ENCODE results near the gene RAD1. TPM values are rescaled to one million over a fixed set of nuclear protein-coding genes. Genes with fewer than 3 reads are reported as not detected.

The RAD1 gene
- total and polyA plus RNA-seq, 7 donors: 11.7 to 25.8 (median 15.8) TPM

DNA sequence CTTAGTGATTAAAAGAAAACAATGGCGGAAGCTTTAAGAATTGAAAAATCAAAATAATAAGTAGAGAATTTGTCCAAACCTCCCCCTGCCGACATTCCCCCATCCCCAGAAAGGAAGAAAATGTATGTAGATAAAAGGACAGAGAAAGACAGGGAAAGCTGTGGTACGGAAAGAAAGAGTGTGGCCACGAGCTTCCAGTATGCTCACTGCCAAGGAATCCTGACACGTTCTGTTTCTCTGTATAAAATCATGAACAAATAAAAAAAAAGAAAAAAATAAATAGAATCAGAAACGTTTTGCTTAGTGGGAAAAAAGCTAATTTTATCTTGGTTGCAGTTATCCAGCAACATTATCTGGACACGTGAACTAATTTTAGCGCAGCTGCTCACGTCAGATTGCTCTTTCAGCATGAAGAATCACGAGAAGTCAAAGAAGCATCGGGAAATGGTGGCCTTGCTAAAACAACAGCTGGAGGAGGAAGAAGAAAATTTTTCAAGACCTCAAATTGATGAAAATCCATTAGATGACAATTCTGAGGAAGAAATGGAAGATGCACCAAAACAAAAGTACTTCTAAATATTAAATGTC is 29.2 kb upstream of the RAD1 start:
- no peak overlapping the region for H3K27ac ChIP-seq

GRCh38 chr5:34944044-34944443 is 28.7 kb upstream of the RAD1 start:
- no peaks in the 10 kb centered on the region for H3K4me1 ChIP-seq
- H3K27ac ChIP-seq: no peak overlapping the region
- DNase-seq: no peak
- H3K36me3 ChIP-seq: peaks cover under 1 to 90% (median 19%) of the 10 kb centered on the region in 4 donors
- TF ChIP-seq, protein P1, sequence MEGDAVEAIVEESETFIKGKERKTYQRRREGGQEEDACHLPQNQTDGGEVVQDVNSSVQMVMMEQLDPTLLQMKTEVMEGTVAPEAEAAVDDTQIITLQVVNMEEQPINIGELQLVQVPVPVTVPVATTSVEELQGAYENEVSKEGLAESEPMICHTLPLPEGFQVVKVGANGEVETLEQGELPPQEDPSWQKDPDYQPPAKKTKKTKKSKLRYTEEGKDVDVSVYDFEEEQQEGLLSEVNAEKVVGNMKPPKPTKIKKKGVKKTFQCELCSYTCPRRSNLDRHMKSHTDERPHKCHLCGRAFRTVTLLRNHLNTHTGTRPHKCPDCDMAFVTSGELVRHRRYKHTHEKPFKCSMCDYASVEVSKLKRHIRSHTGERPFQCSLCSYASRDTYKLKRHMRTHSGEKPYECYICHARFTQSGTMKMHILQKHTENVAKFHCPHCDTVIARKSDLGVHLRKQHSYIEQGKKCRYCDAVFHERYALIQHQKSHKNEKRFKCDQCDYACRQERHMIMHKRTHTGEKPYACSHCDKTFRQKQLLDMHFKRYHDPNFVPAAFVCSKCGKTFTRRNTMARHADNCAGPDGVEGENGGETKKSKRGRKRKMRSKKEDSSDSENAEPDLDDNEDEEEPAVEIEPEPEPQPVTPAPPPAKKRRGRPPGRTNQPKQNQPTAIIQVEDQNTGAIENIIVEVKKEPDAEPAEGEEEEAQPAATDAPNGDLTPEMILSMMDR (IDR thresholded peaks at IDR 0.05): no peak
- TF ChIP-seq EP300 (IDR thresholded peaks at IDR 0.05) (no peak), POLR2A (IDR thresholded peaks at IDR 0.05) (no peak), POLR2AphosphoS5 (IDR thresholded peaks at IDR 0.05) (no peak)
- no peak overlapping the region for H3K4me3 ChIP-seq
- intact Hi-C loops (cut with DNase I): no loop called here
- no peaks in the 10 kb centered on the region for H3K9me3 ChIP-seq
- no peaks in the 10 kb centered on the region for H3K27me3 ChIP-seq
- 98% methylated on average over 2 of the region's 2 CpGs for WGBS, 2 donors

More for the DNA sequence above, 29.2 kb upstream of the RAD1 start:
- WGBS, 2 donors: 89 to 94% methylated on average over 11 of the region's 11 CpGs
- no peak for DNase-seq
- H3K36me3 ChIP-seq: peaks cover 0 to 88% (median 19%) of the 10 kb centered on the region in 4 donors
- no peak overlapping the region for H3K4me3 ChIP-seq
- no peak for TF ChIP-seq POLR2A (IDR thresholded peaks at IDR 0.05)
- TF ChIP-seq POLR2AphosphoS5 (IDR thresholded peaks at IDR 0.05): no peak
- TF ChIP-seq, protein P1 (IDR thresholded peaks at IDR 0.05): no peak
- no peak for TF ChIP-seq EP300 (IDR thresholded peaks at IDR 0.05)
- H3K27me3 ChIP-seq: no peaks in the 10 kb centered on the region
- intact Hi-C loops (cut with DNase I): no loop called here
- no peaks in the 10 kb centered on the region for H3K9me3 ChIP-seq
- no peaks in the 10 kb centered on the region for H3K4me1 ChIP-seq

- no peak for DNase-seq
- H3K27me3 ChIP-seq: no peaks in the 10 kb centered on the region
- WGBS, 2 donors: 94 to 96% methylated on average over 3 of the region's 3 CpGs
- no peak overlapping the region for H3K27ac ChIP-seq
- no peak overlapping the region for H3K4me3 ChIP-seq
- intact Hi-C loops (cut with DNase I): no loop called here
- H3K9me3 ChIP-seq: no peaks in the 10 kb centered on the region
- H3K4me1 ChIP-seq: no peaks in the 10 kb centered on the region
- TF ChIP-seq POLR2A (IDR thresholded peaks at IDR 0.05) (no peak), EP300 (IDR thresholded peaks at IDR 0.05) (no peak), POLR2AphosphoS5 (IDR thresholded peaks at IDR 0.05) (no peak)
- TF ChIP-seq, protein P1 (IDR thresholded peaks at IDR 0.05): no peak
- peaks cover 19 to 93% (median 31%) of the 10 kb centered on the region in 4 donors for H3K36me3 ChIP-seq
Measured at GRCh38 chr5:34941936-34942335, 26.6 kb upstream of the RAD1 start.

DNA sequence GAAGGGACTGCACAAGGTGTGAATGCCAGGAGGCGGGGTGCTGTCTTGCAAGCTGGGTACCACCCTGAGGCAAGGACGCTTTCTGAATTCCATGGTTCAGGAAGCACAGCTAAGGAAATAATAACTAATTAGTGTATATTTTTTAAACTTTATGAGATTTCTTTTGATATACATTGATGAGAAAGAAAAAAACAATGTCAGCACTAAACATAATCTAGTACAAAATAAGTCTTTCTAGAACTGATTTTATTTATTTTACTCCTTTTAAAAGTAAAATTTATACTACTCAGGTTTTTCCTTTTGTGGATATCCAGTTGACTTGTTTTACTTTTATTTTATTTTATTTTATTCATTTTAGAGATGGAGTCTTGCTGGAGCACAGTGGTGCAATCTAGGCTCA is 17.6 kb upstream of the RAD1 start:
- DNase-seq: no peak
- Histone ChIP-seq H3K4me3 (no peak overlapping the region), H3K4me1 (peaks cover 0 to 24% (median 19%) of the 10 kb centered on the region in 4 donors), H3K27ac (no peak overlapping the region), H3K9me3 (no peaks in the 10 kb centered on the region), H3K27me3 (no peaks in the 10 kb centered on the region), H3K36me3 (peaks cover 8 to 24% (median 19%) of the 10 kb centered on the region in 4 donors)
- TF ChIP-seq EP300 (IDR thresholded peaks at IDR 0.05) (no peak), POLR2A (IDR thresholded peaks at IDR 0.05) (no peak), POLR2AphosphoS5 (IDR thresholded peaks at IDR 0.05) (no peak)
- TF ChIP-seq, protein P1 (IDR thresholded peaks at IDR 0.05): no peak
- intact Hi-C loops (cut with DNase I): no loop called here
- WGBS, 2 donors: 93 to 95% methylated on average over 2 of the region's 2 CpGs

Measured in sigmoid colon (tissue), 7 donors.